ENCODE data around the gene RAB11FIP3. TPM values are rescaled to one million over a fixed set of nuclear protein-coding genes. Genes with fewer than 3 reads are reported as not detected.

The RAB11FIP3 gene
- total and polyA plus RNA-seq, 2 of the 13 experiments (the other 11 are each of a cell fraction or from before 2014, with no cell fraction given) = 34.3 to 57.6 TPM

GRCh38 chr16:543301-544164, 118.1 kb downstream of the RAB11FIP3 start (continued):
- TF ChIP-seq SNAI1 (CRISPR knock-in tag; IDR thresholded peaks at IDR 0.05; ENCODE audit: borderline replicate concordance) = no peak
- TF ChIP-seq HMGA1 (CRISPR knock-in tag; conservative IDR thresholded peaks at IDR 0.05) = no peak
- TF ChIP-seq TOE1 (CRISPR knock-in tag; IDR thresholded peaks at IDR 0.05) = no peak
- peak; percentile 17; the same call in 1 of the 2 replicates for TF ChIP-seq GMEB1 (CRISPR knock-in tag; IDR thresholded peaks at IDR 0.05; ENCODE audit: borderline replicate concordance)
- no peak for TF ChIP-seq AHR (CRISPR knock-in tag; IDR thresholded peaks at IDR 0.05)
- no peak for TF ChIP-seq ZNF30 (CRISPR knock-in tag; IDR thresholded peaks at IDR 0.05)
- 0 out of 2 replicates have a peak, but pooled peaks have one; percentile 35 for TF ChIP-seq ZSCAN31 (CRISPR knock-in tag; IDR thresholded peaks at IDR 0.05; ENCODE audit: low read depth)
- no peak for TF ChIP-seq ZFP62 (CRISPR knock-in tag; IDR thresholded peaks at IDR 0.05)
- TF ChIP-seq ZNF10 (CRISPR knock-in tag; IDR thresholded peaks at IDR 0.05; ENCODE audit: borderline replicate concordance, low read depth) = no peak
- TF ChIP-seq ZNF75D (CRISPR knock-in tag; IDR thresholded peaks at IDR 0.05; ENCODE audit: borderline replicate concordance) = no peak
- TF ChIP-seq ZBTB49 (CRISPR knock-in tag; IDR thresholded peaks at IDR 0.05; ENCODE audit: borderline replicate concordance) = no peak
- TF ChIP-seq ZZZ3 (CRISPR knock-in tag; IDR thresholded peaks at IDR 0.05; ENCODE audit: borderline replicate concordance) = no peak
- TF ChIP-seq THAP8 (CRISPR knock-in tag; IDR thresholded peaks at IDR 0.05; ENCODE audit: borderline replicate concordance) = no peak
- TF ChIP-seq STAG1 (CRISPR knock-in tag; IDR thresholded peaks at IDR 0.05) = no peak
- no peak for TF ChIP-seq MLLT10 (CRISPR knock-in tag; IDR thresholded peaks at IDR 0.05)
- TF ChIP-seq ZNF609 (CRISPR knock-in tag; IDR thresholded peaks at IDR 0.05; ENCODE audit: borderline replicate concordance) = no peak; the same call in 1 of the 2 replicates
- TF ChIP-seq TP53 (CRISPR knock-in tag; conservative IDR thresholded peaks at IDR 0.05) = no peak
- TF ChIP-seq ZNF629 (CRISPR knock-in tag; conservative IDR thresholded peaks at IDR 0.05) = no peak
